HG03342 (cell line): ENCODE measurements around the gene ELP5.

ENCODE experiments used
- ATAC-seq: cut with Tn5 transposase; IDR thresholded peaks from one replicate; pipeline ENCODE4 v1.9.1; 2021; ENCODE audit warnings: mild to moderate bottlenecking, moderate library complexity; ENCODE audit not compliant: unreplicated experiment

ELP5 gene

DNA sequence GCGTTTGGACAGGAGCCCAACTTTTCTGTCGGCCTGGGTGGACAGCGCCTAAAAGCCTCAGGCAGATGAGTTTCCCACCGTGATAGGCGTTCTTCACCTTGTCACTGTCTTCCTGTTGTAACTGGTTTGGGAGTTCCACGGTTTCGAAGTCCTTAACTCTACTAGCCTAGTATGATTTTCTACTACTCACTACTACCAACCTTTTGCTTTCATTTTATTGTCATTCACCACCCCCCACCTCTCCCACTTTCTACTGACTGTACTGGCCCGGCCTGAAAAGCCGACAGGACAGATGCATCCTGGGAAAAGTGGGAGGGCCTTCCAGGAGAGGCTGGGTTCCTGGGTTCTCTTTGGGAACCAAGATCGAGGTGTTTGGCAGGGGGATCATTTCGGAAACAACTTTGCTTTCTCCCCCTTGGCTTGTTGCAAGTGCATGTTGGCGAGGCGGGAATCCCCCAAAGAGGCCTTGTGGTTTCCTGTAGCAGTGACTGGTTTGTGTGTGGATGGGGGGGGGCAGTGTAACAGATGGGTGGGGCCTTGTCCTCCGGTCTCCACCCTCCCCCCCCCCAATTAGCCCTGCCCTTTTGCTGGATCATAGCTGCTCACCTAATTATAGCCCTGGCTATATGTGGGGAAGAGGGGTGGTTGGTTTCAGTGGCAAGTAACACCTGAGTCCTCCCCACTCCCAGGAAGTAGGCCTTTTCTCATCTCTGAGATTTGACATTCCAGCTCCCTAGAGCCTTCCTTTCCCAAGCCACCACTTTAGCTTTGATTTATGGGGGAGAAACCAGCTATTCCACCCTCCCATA, 56.8 kb downstream of the ELP5 start:
- peak; percentile 27 for ATAC-seq
